HG03139 (cell line): Measurements from ENCODE around the gene GPATCH2.
"Not testable (repeated sequence)": the region's sequence is repeated elsewhere in the genome, so short reads cannot be mapped to it uniquely, and the experiment has no call there.

ENCODE experiments used
- ATAC-seq: cut with Tn5 transposase; IDR thresholded peaks from one replicate; pipeline ENCODE4 v1.9.1; 2021; ENCODE audit not compliant: unreplicated experiment

GPATCH2 gene

GRCh38 chr1:217526636-217527035 lies 104.3 kb downstream of the GPATCH2 start:
- no peak for ATAC-seq

DNA sequence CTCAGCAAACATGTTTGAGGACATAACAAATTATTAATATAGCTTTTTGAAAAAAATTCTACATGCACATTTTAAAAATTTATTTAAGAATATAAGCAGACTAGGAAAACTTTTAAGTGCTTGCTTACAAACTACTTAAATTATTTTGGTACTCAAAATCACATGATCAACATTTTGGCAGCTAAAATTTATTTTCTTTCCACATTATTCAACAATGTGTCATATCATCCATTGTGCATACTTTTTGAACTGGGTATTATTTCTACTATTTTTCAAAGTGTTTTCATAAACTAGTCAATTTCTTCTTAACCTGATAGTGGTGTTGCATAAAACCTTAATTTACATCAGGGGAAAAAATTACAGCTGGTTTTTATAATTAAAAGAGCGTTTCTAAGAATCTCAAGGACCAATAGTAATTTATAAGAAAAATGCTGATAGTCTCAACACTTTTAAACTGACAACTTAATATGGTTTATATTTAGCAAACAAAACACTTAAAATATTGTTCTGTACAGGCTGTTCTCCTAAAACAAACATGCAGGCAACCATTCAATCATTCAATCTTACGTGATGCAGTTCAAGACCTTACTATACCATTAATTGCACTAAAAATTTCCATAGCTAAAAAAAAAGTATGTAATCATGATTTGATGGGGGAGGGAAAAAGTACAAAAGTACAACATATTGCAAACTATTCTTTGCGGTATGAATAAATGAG lies 105.0 kb downstream of the GPATCH2 start:
- ATAC-seq: no peak

GRCh38 chr1:217524787-217525520 lies 105.9 kb downstream of the GPATCH2 start:
- ATAC-seq: no peak

GRCh38 chr1:217523921-217524320 lies 107.0 kb downstream of the GPATCH2 start:
- not testable (repeated sequence) for ATAC-seq

- ATAC-seq: no peak
Observed at GRCh38 chr1:217522277-217522676, 108.6 kb downstream of the GPATCH2 start.

GRCh38 chr1:217521317-217521716 lies 109.6 kb downstream of the GPATCH2 start:
- ATAC-seq: no peak

GRCh38 chr1:217506878-217507277 lies 124.0 kb downstream of the GPATCH2 start:
- no peak for ATAC-seq

GRCh38 chr1:217498209-217498608 lies 132.7 kb downstream of the GPATCH2 start:
- no peak for ATAC-seq

DNA sequence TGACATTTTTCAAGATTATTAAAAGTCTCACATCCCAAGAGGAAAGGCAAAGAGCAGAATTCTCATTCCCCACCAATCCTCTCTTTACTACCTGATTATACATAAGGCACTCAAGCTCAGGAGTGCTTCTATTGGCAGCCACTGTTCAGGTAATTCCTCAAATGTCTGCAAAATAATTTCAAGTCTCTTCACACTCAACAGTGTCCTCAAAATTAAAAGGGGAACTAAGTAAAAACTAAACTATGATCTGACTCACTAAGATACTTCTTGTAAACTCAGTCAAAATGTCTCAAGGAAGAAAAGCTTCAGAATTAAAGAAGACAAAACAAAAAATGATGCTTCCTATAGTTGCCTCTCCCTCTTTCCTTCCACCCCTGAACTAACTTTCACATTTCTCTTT lies 135.6 kb downstream of the GPATCH2 start:
- ATAC-seq: peak; percentile 91

- peak; percentile 56 for ATAC-seq
Observed at GRCh38 chr1:217494767-217495166, 136.1 kb downstream of the GPATCH2 start.

DNA sequence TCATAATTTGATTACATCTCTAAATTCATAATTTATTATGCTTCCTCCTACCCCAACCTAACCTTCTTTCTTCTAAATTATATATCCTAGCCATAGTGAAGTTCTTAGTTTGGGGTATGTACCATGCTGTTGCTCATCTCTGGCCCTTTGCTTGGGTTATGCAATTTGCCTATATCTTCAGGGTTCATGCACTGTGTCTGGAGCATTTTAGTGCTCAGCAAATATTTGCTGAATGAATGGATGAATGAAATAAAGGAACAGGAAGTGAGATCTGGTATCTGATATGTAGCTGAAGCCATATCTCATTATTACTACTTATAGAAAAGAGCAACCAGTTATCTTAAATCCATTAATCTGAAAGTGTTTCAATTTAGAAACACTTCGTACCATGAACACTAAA lies 137.6 kb downstream of the GPATCH2 start:
- no peak for ATAC-seq

GRCh38 chr1:217484871-217485270 lies 146.0 kb downstream of the GPATCH2 start:
- ATAC-seq: no peak

DNA sequence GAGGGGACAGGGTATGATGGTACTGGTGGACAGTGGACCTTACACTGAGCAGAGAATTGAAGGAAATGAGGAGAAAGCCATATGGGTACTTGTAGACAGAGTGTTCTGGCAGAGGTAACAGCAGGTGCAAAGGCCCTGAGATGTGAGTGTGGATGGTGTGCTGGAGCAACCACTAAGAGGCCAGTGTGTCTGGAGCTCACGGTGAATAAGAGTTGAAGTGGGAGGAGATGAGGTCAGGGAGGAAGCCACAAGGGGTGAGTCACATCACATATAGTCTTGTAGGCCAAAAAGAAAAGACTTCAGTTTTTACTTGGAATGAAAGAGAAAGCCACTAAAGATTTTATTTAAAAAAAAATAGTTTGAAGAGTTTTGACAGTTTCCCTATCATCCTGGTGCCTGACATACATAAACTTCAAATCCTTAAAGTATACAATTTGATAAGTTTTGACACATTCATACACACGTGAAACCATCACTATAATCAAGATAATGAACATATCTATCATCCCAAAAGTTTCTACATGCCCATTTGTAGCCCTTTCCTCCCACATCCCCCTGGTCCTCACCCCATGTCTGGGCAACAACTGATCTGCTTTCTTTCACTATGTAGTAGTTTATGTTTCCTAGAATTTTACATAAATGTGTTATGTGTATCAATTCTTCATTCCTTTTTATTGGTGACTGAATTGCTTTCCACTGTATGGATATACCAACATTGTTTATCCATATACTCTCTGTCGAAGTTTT lies 148.4 kb downstream of the GPATCH2 start:
- ATAC-seq: peak; percentile 99

DNA sequence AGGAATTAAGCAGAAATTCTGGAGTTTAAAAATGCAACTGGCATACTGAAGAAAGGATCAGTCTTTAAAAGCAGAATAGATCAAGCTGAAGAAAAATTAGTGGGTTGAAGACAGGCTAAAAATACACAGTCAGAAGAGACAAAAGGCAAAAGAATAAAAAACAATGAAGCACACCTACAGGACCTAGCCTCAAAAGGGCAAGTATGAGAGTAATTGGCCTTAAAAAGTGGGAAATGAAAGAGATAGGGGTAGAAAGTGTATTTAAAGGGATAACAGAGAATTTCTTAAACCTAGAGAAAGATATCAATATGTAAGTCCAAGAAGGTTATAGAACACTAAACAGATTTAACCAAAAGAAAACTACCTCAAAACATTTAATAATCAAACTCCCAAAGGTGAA lies 152.4 kb downstream of the GPATCH2 start:
- no peak for ATAC-seq

DNA sequence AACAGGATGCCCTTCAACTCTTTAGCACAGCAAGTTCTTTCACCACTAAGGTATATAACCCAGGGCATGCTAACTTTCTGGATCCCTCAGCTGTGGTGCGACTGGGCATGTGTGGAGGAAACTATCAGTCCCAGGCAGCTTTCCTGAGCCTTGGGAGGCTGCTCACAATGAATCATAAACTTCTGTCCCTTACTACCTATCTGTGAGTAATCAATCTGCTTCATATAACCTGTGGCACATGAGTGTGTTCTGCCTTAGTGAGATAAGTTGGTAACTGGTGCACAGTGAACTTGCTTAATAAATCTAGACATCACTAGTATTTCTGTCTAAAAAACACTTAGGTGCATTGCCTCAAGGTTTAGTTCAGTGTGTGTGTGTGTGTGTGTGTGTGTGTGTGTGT lies 158.0 kb downstream of the GPATCH2 start:
- ATAC-seq: no peak

DNA sequence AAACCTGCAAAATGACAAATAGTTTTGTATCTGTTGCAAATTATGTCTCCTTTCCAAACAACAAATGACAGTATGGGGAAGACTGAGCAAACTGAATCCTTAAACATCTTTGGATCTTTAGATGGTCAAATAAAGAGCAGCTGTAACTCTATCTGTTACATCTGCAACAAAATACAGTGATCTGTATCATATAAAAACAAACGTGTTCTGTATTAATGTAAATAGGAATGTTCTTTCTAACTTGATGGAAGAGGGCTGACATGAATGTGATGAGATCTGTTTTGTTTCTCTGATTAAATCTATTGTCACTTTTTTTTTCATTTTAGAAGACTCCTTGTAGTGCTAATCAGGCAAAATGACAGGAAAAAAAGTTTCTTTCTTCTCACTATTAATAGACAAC lies 159.5 kb downstream of the GPATCH2 start:
- ATAC-seq: no peak

DNA sequence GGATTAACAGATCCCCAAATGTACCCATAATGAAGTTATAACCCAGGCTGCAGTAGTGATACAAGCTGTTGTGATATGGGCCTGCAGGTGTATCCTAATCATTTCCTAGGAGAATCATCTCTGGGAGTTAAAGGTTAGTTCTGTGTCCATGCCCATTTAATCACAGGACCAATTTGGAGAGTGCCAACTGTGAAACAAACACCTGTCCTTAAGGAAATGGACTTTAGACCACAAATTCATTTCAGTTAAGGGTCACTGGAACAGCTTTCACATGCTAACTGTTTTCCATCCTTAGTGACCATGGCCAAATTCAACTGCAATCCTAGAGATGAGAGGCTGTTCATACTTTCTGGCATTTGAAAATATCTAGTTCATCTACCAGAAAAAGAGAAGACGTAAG lies 160.9 kb downstream of the GPATCH2 start:
- ATAC-seq: no peak

GRCh38 chr1:217465102-217465501 lies 165.8 kb downstream of the GPATCH2 start:
- no peak for ATAC-seq

DNA sequence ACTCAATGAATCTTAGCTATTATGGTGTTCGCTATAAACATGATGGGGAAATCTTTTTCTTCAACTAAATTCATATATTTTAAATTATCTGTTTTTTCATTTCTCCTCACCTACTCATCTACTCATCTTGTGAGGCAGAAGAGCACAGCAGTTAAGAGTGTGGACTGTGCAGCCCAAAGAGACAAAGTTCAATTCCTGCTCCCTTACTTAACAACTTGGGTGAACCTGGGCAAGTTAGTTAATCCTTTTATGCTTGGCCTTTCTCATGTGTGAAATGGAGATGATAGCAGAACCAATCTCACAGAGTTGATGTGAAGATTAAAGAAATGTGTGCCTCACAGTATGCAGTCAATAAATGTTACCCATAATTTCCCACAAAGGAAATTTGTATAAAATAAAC lies 168.2 kb downstream of the GPATCH2 start:
- ATAC-seq: no peak

DNA sequence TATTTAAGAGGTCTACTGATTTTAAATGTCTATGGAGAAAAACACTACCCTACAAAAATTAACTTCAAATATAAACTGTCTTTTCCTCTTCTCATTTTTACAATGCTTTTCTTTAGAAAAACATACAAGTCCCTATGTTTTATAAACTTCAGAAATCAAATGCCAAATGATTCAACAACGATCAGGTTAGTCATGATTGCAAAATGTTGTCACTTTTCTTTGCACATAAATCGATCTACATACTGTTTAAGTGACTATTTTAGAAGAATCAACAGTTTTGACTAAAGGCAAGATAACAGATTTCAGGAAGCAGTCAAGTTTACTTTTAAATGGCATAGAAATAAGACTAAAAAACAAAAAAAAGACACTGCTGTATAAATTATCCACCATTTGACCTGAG lies 168.7 kb downstream of the GPATCH2 start:
- ATAC-seq: no peak

- no peak for ATAC-seq
Observed at GRCh38 chr1:217457016-217457415, 173.9 kb downstream of the GPATCH2 start.

GRCh38 chr1:217456261-217456660 lies 174.6 kb downstream of the GPATCH2 start:
- no peak for ATAC-seq
